Ovary (tissue), 9 donors: ENCODE results near the gene MAN1C1. TPM values are rescaled to one million over a fixed set of nuclear protein-coding genes. Genes with fewer than 3 reads are reported as not detected.

ENCODE experiments used
- DNase-seq, 5 donors: peaks; one replicate each; pipeline ENCODE4 v3.0.0-alpha.2; 2019 to 2020
- H3K27ac ChIP-seq, 2 donors: fragments of 200-600 bp; one replicate each; pipeline versions ENCODE4 v1.5.1 to v1.8.0; 2019 to 2022
- H3K27me3 ChIP-seq: fragments of 200-600 bp; one replicate; pipeline ENCODE4 v1.8.0; 2022
- H3K36me3 ChIP-seq: fragments of 200-600 bp; sonication (generic); one replicate; pipeline ENCODE4 v1.5.1; 2019
- H3K4me1 ChIP-seq: one replicate; pipeline ENCODE4 v1.8.1; 2013; ENCODE audit warnings: mild to moderate bottlenecking, moderate library complexity; ENCODE audit not compliant: insufficient read depth
- H3K4me3 ChIP-seq: fragments of 200-600 bp; sonication (generic); one replicate; pipeline ENCODE4 v1.5.1; 2017
- H3K9me3 ChIP-seq, 2 donors: fragments of 200-600 bp in 1 of 2; sonication (generic) in 1 of 2; one replicate each; pipeline versions ENCODE4 v1.5.1 to v1.8.1; 2013 to 2019; ENCODE audit warnings: mild to moderate bottlenecking in 1 of 2, moderate library complexity in 1 of 2
- EP300 ChIP-seq: sonication (generic); formaldehyde crosslinking; IDR thresholded peaks from one replicate; pipeline ENCODE4 v1.6.1; 2017; ENCODE audit warnings: antibody characterized with exemption
- POLR2A ChIP-seq: fragments of 450-650 bp; IDR thresholded peaks from one replicate; pipeline ENCODE4 v1.6.1; 2017; ENCODE audit warnings: antibody characterized with exemption, mild to moderate bottlenecking, moderate library complexity
- WGBS, 3 donors: extraction: QIAGEN DNeasy Blood & Tissue Kit in 1 of 3; methylation state at CpG; one replicate each; pipeline versions ENCODE4 v1.1.5 to v1.1.7; 2013 to 2017; 5-methylcytosine and 5-hydroxymethylcytosine counted together
- intact Hi-C, 4 donors: fragments of 100-400 bp; cut with DNase I; formaldehyde crosslinking; loops; one replicate each; pipeline versions ENCODE4 v1.11.0 to v1.15.1; 2022 to 2023
- polyA plus RNA-seq, 2 donors: library from polyadenylated mRNA; stranded (reverse); fragments of 200-250 nt in 1 of 2; fragments of 350-450 nt in 1 of 2; fragmentation: Illumina TruSeq in 1 of 2; extraction: RNeasy Lipid Tissue Mini Kit (QIAGEN cat#74804) in 1 of 2; gene quantifications; one replicate each; pipeline ENCODE4 v1.2.3, GENCODE V29; 2013 to 2014
- total RNA-seq, 7 donors: library from RNA; depleted of rRNA in 2 of 7; stranded (reverse); fragments of >200 nt in 2 of 7; fragmentation: NEBNext Ultra II Directional in 3 of 7; extraction: Animal tissue kit (Norgen Biotek cat#: 25700) in 3 of 7; gene quantifications; one replicate each; pipeline versions ENCODE4 v1.1.0 to v1.2.4, GENCODE V29; 2016 to 2023
- TF ChIP-seq, protein P1 (sequence below), 3 donors: fragments of 450-650 bp in 2 of 3; fragments of 200-600 bp in 1 of 3; IDR thresholded peaks; one replicate each; pipeline versions ENCODE4 v1.5.1 to v1.8.0; 2016 to 2022; ENCODE audit warnings: antibody characterized with exemption in 3 of 3, mild to moderate bottlenecking in 1 of 3
- donor health status: DM: no; HTN: no; CAD: no; lungs with moderate emphysema.
- donor health status: DM: no; HTN: no; CAD: no.
- donor health status: Bipolar disorder and iron deficiency.
- donor health status: DM: yes; HTN: yes; CAD: no.
- donor health status: DM: no; HTN: no; CAD: no.
- donor health status: DM: yes; HTN: yes; CAD: no.

Gene MAN1C1
- total and polyA plus RNA-seq, 9 donors: 18.0 to 59.2 (median 33.1) TPM

DNA sequence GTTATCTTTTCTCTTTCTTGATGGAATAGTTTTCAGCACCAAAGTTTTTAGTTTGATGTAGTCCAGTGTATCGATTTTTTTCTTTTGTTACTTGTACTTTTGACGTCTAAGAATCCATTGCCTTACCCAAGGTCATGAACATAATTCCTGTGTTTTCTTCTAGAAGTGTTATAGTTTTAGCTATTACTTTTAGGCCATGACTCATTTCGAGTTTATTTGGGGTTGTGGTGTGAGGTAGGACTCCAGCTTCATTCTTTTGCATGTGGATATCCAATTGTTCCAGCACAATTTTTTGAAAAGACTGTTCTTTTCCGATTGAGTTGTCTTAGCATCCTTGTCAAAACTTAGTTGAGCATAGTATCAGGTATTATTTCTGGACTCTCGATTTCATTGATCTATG is 104.0 kb downstream of the MAN1C1 start:
- Histone ChIP-seq H3K4me3 (no peak overlapping the region), H3K27ac (no peak overlapping the region), H3K9me3 (no peaks in the 10 kb centered on the region), H3K4me1 (no peaks in the 10 kb centered on the region), H3K36me3 (no peaks in the 10 kb centered on the region), H3K27me3 (no peaks in the 10 kb centered on the region)
- intact Hi-C loops: no loop called here
- DNase-seq: no peak
- TF ChIP-seq EP300 (no peak), POLR2A (no peak)
- TF ChIP-seq, protein P1, sequence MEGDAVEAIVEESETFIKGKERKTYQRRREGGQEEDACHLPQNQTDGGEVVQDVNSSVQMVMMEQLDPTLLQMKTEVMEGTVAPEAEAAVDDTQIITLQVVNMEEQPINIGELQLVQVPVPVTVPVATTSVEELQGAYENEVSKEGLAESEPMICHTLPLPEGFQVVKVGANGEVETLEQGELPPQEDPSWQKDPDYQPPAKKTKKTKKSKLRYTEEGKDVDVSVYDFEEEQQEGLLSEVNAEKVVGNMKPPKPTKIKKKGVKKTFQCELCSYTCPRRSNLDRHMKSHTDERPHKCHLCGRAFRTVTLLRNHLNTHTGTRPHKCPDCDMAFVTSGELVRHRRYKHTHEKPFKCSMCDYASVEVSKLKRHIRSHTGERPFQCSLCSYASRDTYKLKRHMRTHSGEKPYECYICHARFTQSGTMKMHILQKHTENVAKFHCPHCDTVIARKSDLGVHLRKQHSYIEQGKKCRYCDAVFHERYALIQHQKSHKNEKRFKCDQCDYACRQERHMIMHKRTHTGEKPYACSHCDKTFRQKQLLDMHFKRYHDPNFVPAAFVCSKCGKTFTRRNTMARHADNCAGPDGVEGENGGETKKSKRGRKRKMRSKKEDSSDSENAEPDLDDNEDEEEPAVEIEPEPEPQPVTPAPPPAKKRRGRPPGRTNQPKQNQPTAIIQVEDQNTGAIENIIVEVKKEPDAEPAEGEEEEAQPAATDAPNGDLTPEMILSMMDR (IDR thresholded peaks at IDR 0.05): no peak
- WGBS, 3 donors: 33 to 42% (median 36%) methylated on average over 5 of the region's 5 CpGs

DNA sequence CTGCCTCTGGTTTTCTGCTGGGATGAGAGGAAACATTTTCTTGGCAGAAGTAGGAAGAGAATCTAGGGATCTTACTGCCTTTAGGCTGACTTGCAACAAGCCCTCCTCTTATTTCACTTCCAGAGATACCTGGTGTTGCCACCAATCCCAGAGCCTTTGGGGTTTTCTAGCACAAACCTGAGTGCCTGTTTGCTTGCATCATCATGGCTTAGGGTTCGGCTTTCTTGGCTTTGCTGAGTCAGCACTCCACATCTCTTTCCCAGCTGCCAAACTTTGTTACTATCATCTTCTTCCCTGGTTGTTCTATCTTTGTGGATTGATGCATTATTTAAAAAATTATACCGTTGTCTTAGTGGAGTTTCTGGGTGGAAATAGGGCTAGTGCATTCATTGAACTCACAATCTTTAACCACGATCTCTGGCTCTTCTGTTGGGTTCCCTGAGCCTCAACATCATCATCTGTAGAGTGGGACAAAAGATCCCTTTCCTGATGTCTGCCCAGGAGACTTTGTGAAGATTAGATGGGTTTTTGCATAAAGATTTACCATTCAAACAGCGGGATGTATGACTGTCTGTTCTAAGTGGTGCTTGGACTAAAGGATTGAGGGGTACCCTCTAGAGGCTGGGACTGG is 106.8 kb downstream of the MAN1C1 start:
- 66 to 73% (median 72%) methylated on average over 4 of the region's 4 CpGs for WGBS, 3 donors

DNA sequence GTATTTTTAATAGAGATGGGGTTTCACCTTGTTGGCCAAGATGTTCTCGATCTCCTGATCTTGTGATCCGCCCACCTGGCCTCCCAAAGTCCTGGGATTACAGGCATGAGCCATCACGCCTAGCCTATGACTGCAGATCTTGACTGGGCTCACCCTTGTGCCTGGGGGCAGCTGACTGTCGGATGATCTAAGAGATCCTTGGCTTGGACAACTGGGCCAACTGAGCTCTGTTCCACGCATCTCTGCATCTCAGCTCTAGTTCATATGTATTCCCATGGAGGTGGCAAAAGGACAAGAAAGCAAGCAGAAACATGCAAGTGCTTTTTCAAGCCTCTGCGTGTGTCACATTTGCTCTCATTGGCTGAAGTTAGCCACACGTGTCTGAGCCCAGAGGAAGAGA is 107.6 kb downstream of the MAN1C1 start:
- no peaks in the 10 kb centered on the region for H3K27me3 ChIP-seq
- no peak for DNase-seq
- WGBS, 3 donors: 93 to 94% (median 93%) methylated on average over 7 of the region's 7 CpGs

More for the DNA sequence above, 106.8 kb downstream of the MAN1C1 start:
- Histone ChIP-seq H3K36me3 (no peaks in the 10 kb centered on the region), H3K27ac (no peak overlapping the region), H3K4me3 (no peak overlapping the region), H3K4me1 (peaks cover 12% of the 10 kb centered on the region), H3K9me3 (no peaks in the 10 kb centered on the region), H3K27me3 (no peaks in the 10 kb centered on the region)
- TF ChIP-seq EP300 (no peak), POLR2A (no peak)
- TF ChIP-seq, protein P1 (IDR thresholded peaks at IDR 0.05): no peak
- DNase-seq: no peak
- intact Hi-C loops: no loop called here

DNA sequence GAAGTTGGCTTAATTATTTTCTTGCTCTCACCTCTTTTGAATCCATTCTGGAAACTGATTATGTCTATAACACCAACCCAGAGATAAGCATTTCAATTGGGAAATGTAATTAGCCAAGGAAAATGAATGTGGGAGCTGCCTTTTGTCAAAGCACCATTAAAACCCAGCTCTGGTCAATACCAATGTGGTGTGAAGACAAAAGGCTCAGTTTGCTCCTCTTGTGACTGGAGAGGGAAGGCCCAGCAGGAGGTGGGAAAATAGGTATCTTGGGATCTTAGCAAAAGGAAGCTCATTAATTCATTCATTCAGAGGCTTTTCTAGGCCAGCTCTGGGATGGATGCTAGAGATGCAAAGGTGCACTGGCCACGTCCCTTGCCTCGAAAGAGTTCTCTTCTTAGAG is 108.4 kb downstream of the MAN1C1 start:
- Histone ChIP-seq H3K4me3 (no peak overlapping the region), H3K4me1 (peaks cover 16% of the 10 kb centered on the region), H3K9me3 (no peaks in the 10 kb centered on the region), H3K27ac (no peak overlapping the region), H3K36me3 (no peaks in the 10 kb centered on the region), H3K27me3 (no peaks in the 10 kb centered on the region)
- DNase-seq: no peak
- intact Hi-C loops: no loop called here
- 93 to 100% (median 98%) methylated on average over 2 of the region's 2 CpGs for WGBS, 3 donors
- TF ChIP-seq, protein P1 (IDR thresholded peaks at IDR 0.05): no peak
- TF ChIP-seq POLR2A: no peak
- no peak for TF ChIP-seq EP300

More for the DNA sequence above, 107.6 kb downstream of the MAN1C1 start:
- Histone ChIP-seq H3K4me3 (no peak overlapping the region), H3K27ac (no peak overlapping the region), H3K36me3 (no peaks in the 10 kb centered on the region), H3K9me3 (no peaks in the 10 kb centered on the region), H3K4me1 (peaks cover 16% of the 10 kb centered on the region)
- intact Hi-C loops: no loop called here
- TF ChIP-seq EP300 (no peak), POLR2A (no peak)
- TF ChIP-seq, protein P1 (IDR thresholded peaks at IDR 0.05): no peak
